Right lung (tissue), 5 donors: ENCODE results near the gene TTC23. TPM values are rescaled to one million over a fixed set of nuclear protein-coding genes. Genes with fewer than 3 reads are reported as not detected.
A peak's percentile ranks its signal among the peaks of the same experiment; 100 is the strongest.
"Not testable (repeated sequence)": the region's sequence is repeated elsewhere in the genome, so short reads cannot be mapped to it uniquely, and the experiment has no call there.

Experiments used
- DNase-seq, 2 donors: peaks; one replicate each; pipeline ENCODE4 v3.0.0-alpha.2; 2013
- polyA plus RNA-seq, 5 donors: library from polyadenylated mRNA; unstranded; fragments of 120-200 nt; gene quantifications; one replicate each; pipeline versions ENCODE4 v1.2.1 to v1.2.3, GENCODE V29; 2013; ENCODE audit warnings: inconsistent platforms in 1 of 5, low replicate concordance in 1 of 5; ENCODE audit not compliant: insufficient read length in 5 of 5, insufficient read depth in 1 of 5

The TTC23 gene
- polyA plus RNA-seq, 5 donors = 31.9 to 41.9 (median 36.1) TPM

DNA sequence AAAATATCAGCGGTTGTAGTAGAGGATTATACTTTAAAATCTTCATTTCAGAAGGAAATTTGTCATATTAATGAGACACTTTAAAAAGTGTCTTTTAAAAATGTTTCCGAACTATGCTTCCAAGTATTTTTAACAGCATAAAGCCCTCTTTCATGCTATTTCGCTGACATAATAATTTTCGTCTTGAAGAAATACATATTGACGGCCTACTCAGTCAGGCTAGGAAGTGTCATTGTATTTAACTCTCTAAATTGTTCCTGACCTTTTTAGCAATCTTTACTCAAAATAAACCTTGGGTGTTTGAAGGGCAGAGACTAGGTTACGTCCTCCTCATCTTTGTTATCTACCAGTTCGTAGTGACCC, 1.1 kb upstream of the TTC23 start:
- no peak for DNase-seq

DNA sequence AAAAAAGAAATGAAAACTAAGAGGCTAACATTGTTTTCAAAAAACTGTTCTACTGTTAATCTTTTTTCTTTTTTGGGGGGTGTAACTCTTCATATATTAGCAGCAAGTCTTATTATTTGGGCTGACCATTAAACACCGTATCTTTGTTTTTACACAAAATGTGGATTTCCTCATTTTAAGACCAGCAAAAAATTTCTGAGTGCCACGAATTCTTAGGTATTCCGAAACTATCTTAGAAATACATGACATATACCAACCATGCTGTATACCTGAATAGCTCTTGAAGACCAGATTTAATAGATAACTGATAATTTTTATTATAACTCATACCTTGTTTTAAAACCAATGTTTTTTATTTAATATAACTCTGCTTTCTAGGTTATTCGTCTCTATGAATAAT, 620 bp upstream of the TTC23 start:
- peak in 1 of 2 donors; percentile 10 for DNase-seq

DNA sequence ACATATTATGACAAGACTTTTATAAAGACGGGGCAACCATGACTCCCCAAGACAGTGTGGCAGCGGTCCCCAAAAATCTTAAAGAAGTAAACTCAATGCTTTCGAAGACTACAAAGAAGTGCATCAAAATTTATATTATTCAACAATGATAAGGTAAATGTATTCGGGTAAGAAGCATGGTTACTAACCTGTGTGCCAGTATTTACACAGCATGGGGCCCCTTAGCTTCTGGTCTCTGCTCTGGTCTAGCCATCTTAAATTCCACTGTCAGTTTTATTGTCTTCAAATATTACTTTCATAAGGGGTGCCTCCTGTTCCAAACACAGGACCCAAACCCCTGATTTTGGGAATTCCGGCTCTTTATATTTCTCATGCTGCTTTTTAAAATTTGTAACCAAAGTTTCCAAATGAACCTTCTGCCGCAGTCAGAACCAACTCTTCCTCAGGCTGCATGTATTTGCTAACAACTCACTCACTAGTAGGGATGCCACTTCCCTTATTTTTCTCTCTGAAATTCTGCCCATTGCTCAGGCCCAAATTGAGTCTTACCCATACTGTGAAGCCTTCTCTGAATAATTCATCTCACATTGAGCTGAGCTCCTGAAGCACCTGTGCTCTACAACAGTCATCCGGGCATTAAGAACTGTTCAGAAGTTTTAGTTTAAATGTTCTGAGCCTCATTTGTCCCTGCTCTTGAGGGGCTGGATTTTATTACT, 1.2 kb downstream of the TTC23 start:
- no peak for DNase-seq

DNA sequence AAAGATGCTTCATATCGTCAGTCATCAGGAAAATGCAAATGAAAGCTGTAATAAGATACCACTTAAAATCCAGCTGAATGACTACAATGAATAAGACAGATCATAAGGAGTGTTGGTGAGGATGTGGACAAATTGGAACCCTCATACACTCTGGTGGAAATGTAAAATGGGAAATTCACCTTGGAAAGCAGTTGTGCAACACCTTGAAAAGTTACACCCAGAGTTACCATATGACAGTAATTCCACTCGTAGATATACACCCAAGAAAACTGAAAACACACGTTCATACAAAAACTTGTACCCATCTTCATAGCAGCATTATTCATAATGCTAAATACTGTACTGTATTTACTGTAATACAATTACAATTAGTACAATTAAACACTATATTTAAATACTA, 2.3 kb downstream of the TTC23 start:
- no peak for DNase-seq

DNA sequence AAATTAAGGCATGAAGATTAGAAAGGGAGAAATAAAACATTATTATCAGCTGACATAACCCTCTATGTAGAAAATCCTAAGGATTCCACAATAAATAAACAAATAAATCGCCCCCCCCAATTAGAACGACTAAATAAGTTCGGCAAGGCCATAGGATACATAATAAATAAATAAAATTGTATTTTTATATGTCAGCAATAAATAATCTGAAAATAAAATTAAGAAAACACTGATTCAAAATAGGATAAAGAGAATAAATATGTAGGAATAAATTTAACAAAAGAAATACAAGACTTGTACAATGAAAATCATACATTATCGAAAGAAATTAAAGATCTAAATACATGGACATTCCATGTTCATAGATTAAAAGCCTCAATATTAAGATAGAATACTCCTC, 5.1 kb downstream of the TTC23 start:
- no peak for DNase-seq

DNA sequence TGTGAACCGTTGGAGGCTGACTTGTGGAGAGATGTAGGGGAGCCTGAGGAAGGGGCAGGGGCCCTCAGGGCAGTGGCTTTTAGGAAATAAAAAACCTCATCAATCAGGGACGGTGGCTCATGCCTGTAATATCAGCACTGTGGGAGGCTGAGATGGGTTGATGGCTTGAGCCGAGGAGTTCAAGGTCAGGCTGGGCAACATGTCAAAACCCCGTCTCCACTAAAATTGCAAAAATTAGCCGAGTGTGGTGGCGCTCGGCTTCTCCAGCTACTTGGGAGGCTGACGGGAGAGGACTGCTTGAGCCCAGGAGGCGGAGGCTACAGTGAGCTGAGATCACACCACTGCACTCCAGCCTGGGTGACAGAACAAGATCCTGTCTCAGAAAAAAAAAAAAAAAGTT, 7.6 kb downstream of the TTC23 start:
- no peak for DNase-seq

DNA sequence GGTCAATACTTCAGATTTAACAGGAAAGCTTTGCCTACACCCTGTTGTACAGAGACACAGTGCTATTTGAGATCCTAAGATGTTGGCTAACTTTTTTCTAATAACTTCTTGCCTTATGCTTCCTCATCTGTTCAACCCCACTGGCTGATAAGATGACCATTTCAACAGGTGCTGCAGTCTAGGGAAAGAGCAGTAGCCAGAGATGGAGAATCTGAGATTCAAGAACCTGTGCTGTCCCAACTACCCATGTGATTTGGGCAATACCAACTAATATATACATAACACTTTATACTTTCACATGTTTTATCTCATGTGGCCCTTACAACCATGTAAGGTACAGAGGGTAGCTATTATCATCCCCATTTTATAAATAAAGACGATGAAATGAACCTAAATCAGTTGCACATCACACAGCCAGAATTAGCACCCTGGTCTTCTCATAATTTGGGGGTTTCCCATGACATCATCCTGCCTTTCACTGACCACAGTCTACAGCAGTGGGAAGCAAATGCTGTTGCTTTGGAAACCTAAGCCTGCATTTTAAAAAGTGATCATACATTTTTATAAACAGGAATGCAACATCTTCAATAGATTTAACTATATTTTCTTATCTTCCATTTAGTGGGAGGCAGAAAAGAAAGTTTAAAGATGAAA, 9.7 kb downstream of the TTC23 start:
- DNase-seq = no peak

DNA sequence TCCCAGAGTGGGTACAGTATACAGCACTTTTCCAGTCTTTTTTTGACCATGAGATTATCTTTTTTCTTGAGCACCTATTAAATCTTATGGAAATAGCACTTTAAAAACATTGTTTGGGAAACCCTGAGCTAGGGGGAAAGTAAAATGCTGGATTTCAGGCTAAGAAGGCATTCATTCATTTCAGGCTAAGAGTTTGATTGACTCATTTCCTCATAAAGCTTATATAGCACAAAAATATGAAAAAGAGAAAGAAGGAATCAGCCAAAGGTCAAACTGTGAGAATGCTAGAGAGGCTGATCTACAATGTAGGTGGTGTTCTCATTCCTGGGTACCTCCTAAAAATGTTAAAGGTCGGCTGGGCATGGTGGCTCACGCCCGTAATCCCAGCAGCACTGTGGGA, 10.5 kb downstream of the TTC23 start:
- no peak for DNase-seq

DNA sequence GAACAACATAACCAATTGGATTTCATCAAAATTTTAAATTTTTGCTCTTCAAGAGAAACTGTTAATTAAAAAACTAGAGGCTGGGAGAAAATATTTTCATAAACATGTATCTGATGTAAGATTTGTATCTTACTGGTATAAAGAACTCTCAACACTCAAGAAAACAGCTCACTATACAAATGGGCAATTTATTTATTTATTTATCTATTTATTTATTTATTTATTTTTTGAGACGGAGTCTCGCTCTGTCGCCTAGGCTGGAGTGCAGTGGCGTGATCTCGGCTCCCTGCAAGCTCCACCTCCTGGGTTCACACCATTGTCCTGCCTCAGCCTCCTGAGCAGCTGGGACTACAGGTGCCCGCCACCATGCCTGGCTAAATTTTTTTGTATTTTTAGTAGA, 15.2 kb downstream of the TTC23 start:
- not testable (repeated sequence) for DNase-seq

DNA sequence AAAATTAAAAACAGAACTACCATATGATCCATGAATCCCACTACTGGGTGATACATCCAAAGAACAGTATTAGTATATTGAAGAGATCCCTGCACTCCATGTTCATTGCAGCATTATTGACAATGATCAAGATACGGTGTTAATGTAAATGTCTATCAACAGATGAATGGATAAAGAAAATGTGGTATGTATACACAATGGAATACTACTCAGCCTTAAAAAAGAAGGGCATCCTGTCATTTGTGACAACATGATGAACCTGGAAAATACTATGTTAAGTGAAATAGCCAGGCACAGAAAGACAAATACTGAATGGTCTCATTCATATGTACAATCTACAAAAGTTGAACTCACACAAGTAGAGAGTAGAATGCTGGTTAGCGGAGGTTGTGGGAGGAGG, 16.6 kb downstream of the TTC23 start:
- DNase-seq = no peak

DNA sequence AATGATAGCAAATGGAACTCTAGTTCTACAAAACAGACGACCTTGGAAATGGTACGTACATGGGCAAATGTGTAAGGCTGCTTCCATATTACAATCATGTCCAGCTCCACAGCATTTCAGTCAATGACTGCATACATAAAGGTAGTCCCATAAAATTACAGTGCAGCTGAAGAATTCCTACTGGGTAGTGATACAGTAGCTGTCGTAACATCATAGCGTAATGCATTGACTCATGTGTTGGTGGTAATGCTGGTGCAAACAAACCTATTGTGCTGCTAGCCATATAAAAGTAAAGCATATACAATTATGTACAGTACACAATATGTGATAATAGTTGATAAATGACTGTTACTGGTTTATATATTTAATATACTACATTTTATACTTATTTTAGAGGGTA, 18.5 kb downstream of the TTC23 start:
- no peak for DNase-seq

DNA sequence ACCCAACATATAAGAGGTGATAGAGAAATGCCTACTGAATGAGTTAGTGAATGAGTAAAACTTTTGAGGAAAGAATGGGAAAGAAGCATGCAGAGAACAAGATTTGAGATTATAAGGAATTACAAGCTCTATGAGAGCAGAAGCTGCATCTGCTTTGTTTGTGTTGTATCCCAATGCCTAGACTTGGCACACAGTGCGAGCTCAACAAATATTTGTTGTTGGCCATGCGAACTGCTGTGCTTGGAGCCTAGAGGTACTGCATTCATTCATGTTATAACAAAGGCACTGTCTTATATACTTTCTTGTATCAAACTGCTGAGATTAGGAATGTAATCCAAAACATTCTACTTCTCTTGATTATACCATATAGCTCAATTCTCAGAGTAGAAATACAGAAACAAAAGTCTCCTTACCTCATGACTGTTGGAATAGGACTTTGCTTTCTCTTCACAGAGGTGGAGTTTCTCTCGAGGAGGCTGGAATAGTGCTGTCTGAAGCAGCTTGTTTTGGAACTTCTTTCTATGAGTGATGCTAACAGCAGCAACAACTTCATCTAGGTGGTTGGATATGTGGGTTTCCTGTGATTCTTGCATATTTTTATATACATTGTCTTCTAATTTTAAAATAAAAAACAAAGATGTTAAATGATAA, 21.1 kb downstream of the TTC23 start:
- no peak for DNase-seq

DNA sequence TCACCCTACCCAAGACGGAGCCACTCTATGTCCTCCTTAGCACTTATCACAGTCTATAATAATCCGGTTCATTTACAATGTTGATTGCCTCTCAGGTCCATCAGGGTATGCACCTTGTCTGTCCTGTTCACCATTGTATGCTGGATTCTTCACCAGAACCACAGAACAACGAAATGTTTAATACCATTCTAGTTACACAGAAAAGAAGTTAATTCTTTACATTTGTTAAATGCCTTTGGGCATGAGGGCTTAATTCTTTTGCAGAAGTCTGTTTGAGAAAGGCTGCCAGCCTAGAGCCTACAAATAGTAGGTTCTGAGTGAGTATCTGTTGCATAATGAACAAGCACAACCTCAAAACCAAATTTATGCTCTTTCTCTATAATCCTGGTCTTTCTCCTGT, 22.6 kb downstream of the TTC23 start:
- DNase-seq = no peak

DNA sequence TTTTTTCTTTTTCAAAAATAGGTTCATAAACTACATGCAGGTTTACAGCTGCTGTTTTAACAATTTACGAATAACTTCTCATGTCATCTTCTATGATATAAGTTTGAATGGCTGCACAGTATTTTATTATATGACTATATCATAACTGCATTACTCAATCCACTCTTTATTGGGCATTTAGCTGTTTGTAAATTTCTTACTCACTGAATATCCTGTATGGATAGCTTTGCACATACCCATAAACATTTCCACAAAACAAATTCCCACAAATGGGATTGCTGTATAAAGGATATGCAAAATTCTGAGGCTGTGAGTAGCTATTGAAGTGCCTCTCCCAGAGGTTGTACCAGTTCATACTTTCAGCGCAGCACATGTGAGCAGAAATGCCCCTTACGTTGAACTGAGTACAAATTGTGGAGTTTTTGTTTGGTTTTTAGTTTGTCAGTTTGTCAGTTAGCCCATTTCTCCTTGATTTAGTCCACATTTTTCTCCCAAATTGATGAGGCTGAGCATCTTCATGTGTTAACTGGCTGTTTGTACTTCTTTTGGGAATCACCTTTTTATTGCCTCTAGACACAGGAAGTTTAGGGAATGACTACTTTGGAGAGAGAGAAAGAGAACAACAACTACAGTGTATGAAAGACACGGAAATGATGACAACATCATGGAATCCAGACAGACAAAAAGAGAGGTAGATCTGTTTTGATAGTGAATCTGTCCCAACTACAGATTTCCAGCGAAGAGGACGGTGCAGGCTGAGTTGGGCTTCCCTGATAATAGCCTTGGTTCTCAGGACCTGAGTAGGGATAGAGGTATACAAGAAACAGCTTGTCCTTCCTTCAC, 24.8 kb downstream of the TTC23 start:
- DNase-seq = no peak

DNA sequence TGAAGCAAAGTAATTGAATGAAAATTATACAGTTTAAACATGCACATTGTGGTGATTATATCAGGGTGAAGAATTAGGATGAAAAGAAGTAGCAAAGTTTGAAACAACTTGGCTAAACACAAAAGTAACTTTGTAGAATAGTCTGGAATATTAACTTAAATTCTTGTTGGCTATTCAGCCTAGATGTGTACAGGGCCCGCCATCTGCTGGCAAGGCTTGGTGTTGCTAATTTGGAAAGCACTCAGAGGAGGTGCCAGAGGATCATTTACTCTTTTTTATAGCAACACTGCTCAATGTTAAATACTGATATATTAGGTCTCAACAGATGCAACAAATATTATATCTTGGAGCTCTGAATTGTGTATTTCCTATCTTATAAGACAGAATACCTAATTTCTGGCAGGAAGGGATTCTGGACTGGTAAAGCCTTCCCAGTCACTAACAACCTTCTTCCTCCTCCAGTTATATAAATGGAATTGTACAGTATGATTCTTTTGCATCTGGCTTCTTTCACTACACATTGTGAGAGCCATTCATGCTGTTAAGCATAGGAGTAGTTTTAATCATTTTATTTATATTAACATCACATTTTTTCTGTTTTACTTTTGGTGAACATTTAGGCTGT, 36.1 kb downstream of the TTC23 start:
- DNase-seq = peak; percentile 39 to 55

DNA sequence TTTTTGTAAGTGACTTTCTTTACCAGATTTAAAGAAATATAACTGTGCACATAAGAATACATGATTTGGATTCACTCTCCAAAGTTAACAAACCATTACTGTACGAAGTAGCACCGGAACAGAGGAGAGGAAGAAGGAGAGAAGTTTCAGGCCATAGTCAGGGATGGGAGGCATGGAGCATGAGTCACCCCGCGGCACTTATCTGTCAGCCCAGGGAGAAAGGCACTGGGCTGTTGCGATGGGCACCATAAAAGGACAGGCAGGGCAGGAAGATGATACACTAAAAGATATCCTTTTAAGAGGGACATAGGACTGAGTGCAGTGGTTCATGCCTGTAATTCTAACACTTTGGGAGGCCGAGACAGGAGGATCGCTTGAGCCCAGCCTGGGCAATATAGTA, 37.0 kb downstream of the TTC23 start:
- no peak for DNase-seq

DNA sequence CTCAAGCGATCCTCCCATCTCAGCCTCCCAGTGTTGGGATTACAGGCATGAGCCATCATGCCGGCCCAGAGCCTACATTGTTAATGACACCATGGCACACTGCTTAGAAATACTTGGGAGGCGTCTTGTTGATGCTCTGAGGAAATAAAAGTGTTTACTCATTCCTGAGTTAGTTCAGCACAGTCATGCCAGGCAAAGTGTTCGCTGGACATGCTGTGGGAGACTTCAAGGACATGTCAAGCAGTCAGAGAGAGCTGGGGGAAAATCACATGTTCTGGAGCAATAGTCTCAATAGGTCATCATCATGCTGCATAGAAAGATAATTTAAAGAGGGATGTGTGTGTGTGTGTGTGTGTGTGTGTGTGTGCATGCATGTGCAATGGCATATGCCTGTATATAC, 37.5 kb downstream of the TTC23 start:
- DNase-seq = no peak

DNA sequence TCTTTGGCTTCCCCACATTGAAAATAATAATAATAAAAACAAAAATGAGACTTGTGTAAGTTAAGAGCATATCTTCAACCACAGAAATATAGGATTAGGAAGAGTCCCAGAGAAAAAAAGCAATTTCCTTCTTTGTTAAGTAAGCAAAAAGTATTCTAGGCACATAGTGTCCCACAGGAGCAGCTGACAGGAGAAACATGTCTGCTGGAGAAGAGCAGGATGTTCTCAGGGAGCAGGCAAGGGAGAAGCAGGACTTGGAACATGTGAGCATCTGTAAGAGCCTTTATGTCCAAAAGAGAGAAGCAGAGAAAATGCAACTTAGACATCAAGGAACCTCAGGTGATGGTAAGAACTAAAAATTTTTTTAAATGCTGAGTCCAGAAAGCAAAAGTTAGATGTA, 39.0 kb downstream of the TTC23 start:
- no peak for DNase-seq

DNA sequence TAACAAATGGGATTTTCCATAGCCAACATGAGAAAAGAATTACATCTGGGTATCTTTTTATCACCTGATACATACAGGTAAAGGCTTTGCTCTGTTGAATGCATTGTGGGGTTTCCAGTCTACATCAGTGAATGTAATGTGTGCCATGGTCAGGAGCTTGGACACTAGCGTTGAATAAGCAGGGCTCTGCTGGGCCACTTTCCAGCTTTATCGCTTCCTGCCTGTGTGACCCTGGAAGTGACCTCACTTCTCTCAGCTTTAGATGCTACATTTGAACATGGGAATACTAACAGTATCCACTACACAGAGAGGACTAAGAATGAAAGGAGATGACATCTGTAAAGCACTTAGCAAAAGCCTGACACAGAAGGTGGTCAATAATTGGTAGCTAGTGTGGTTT, 40.1 kb downstream of the TTC23 start:
- no peak for DNase-seq

DNA sequence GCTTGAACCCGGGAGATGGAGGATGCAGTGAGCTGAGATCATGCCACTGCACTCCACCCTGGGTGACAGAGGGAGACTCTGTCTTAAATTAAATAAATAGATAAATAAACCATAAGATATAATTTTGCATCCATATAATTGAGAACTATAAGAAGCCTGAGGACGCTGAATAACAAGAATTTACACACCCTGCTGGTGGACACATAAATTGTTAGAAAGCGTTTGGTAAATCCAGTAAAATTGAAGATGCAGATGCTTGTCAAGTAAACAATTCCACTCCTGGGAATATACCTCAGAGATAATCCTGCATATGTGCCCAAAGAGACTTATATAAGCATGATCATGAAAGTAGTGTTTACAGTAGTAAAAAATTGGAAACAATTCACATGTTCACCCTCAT, 41.7 kb downstream of the TTC23 start:
- no peak for DNase-seq

DNA sequence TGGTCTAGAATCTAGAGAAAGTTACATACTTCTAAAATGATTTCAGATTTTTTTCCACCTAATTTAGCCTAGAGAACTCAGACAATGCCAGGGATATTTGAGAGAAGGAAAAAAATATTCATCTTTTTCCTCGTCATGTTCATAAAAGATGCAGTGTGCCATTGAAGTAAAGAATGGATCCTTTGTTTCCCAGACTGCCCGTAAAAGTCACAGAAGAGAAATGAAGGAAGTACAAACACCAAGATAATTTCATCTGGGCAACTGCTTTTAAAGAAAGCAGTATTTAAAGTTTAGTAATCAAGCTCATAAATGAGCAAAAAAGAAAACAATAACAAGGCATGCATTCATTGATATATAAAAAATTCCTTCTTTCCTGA, 47.2 kb downstream of the TTC23 start:
- no peak for DNase-seq
